ENCODE measurements around the gene HDAC1. TPM values are rescaled to one million over a fixed set of nuclear protein-coding genes. Genes with fewer than 3 reads are reported as not detected.
"Not testable (repeated sequence)": the region's sequence is repeated elsewhere in the genome, so short reads cannot be mapped to it uniquely, and the experiment has no call there.

The HDAC1 gene
- total RNA-seq, 2 experiments from 2014 or later: 56.9 to 61.0 TPM

- Mint-ChIP-seq H3K4me1 (ENCODE audit: low read depth) (peaks cover 35% of the 10 kb centered on the region), H3K4me3 (peak overlapping the region; percentile 72)
- intact Hi-C loops (cut with DNase I, micrococcal nuclease): loop anchor here in 1 of 2 experiments (5.0 kb wide), 1 partner anchor 57 kb away; no protein-coding TSS in a partner anchor
Measured at GRCh38 chr1:32353886-32354570, 62.1 kb downstream of the HDAC1 start.

DNA sequence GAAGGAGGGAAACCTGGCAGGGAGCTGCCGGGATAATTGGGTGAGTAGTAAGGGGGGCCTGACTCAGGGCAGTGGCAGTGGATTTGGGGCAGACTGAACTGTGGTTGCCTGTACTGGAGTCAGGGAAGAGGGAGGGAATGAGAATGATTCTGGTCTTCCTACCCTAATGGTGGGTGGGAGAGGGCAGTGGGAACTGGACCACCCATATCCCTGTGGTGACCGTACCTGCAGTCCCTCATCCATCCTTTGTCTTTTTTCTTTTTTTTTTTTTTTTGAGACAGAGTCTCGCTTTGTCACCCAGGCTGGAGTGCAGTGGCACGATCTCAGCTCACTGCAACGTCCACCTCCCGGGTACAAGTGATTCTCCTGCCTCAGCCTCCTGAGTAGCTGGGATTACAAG lies 63.9 kb downstream of the HDAC1 start:
- H3K4me3 ChIP-seq (ENCODE audit: low read length): not testable (repeated sequence)

More at GRCh38 chr1:32353886-32354570, 62.1 kb downstream of the HDAC1 start:
- POLR2A ChIA-PET: interaction anchor here (0.8 to 5.9 kb wide), 4 partner anchors 9 to 848 kb away, joined by 3 to 72 read pairs (median 11); partner anchors contain the start of genes FAM229A, HDAC1, MARCKSL1 and TSSK3
- no peak for TF ChIP-seq CTCF (IDR thresholded peaks at IDR 0.05)
- no peak for ATAC-seq (ENCODE audit: poor library complexity)
- no peaks in the 10 kb centered on the region for H3K27me3 ChIP-seq (ENCODE audit: control insufficient read depth in 1 of 2, insufficient read depth in 2 of 2, low read length in 2 of 2)
- Mint-ChIP-seq H3K9me3 (no peaks in the 10 kb centered on the region), H3K36me3 (ENCODE audit: low read depth) (peaks cover 6% of the 10 kb centered on the region), H3K27me3 (no peaks in the 10 kb centered on the region), H3K27ac (peak overlapping the region; percentile 42)
- no peak overlapping the region for H3K27ac ChIP-seq (ENCODE audit: low read depth in 1 of 2, low read length in 2 of 2)
- H3K36me3 ChIP-seq (ENCODE audit: insufficient read depth, low read length): no peaks in the 10 kb centered on the region
- DNase-seq: no peak
- peaks cover 0 to 8% of the 10 kb centered on the region in 2 experiments for H3K9me3 ChIP-seq (ENCODE audit: control insufficient read depth in 1 of 2, insufficient read depth in 1 of 2, low read length in 2 of 2)
- no peak overlapping the region for H3K4me3 ChIP-seq (ENCODE audit: low read length)
- CTCF ChIA-PET: interaction anchor here (0.6 to 0.8 kb wide), 2 partner anchors 16 to 18 kb away, joined by 4 read pairs; no protein-coding TSS in a partner anchor
- peaks cover 33% of the 10 kb centered on the region for H3K4me1 ChIP-seq (ENCODE audit: insufficient read depth, low read length)

DNA sequence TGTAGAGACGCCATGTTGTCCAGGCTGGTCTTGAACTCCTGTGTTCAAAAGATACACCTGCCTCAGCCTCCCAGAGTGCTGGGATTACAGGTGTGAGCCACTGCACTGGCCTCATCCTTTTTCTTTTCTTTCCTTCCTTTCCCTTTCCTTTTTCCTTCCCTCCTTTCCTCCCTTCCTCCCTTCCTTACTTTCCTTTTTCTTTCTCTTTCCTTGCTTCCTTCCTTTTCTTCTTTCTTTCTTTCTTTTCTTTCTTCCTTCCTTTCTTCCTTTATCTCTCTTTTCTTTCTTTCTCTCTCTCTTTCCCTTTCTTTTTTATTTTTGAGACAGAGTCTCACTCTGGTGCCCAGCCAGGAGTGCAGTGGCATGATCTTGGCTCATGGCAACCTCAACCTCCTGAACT lies 64.6 kb downstream of the HDAC1 start:
- ATAC-seq (ENCODE audit: poor library complexity) (no peak), DNase-seq (no peak)
- no peak overlapping the region for H3K4me3 ChIP-seq (ENCODE audit: low read length)
- intact Hi-C loops (cut with DNase I, micrococcal nuclease): no loop called here
- Mint-ChIP-seq H3K27me3 (peaks cover 5% of the 10 kb centered on the region), H3K27ac (no peak overlapping the region), H3K4me3 (no peak overlapping the region), H3K9me3 (no peaks in the 10 kb centered on the region), H3K4me1 (ENCODE audit: low read depth) (peaks cover 28% of the 10 kb centered on the region), H3K36me3 (ENCODE audit: low read depth) (peaks cover 14% of the 10 kb centered on the region)
- H3K4me1 ChIP-seq (ENCODE audit: insufficient read depth, low read length): peaks cover 30% of the 10 kb centered on the region
- no peaks in the 10 kb centered on the region for H3K36me3 ChIP-seq (ENCODE audit: insufficient read depth, low read length)
- H3K27ac ChIP-seq (ENCODE audit: low read depth in 1 of 2, low read length in 2 of 2): no peak overlapping the region
- H3K9me3 ChIP-seq (ENCODE audit: control insufficient read depth in 1 of 2, insufficient read depth in 1 of 2, low read length in 2 of 2): no peaks in the 10 kb centered on the region
- peaks cover 0 to 3% of the 10 kb centered on the region in 2 experiments for H3K27me3 ChIP-seq (ENCODE audit: control insufficient read depth in 1 of 2, insufficient read depth in 2 of 2, low read length in 2 of 2)
- no peak for TF ChIP-seq CTCF (IDR thresholded peaks at IDR 0.05)
- CTCF ChIA-PET: no interaction called here
- POLR2A ChIA-PET: no interaction called here

More for the DNA sequence above, 63.9 kb downstream of the HDAC1 start:
- H3K27ac Mint-ChIP-seq; H3K4me3 Mint-ChIP-seq; H3K27me3 Mint-ChIP-seq; H3K27ac ChIP-seq (ENCODE audit: low read depth in 1 of 2, low read length in 2 of 2); H3K36me3 Mint-ChIP-seq (ENCODE audit: low read depth); ATAC-seq (ENCODE audit: poor library complexity); H3K9me3 Mint-ChIP-seq; H3K36me3 ChIP-seq (ENCODE audit: insufficient read depth, low read length); CTCF ChIA-PET; H3K27me3 ChIP-seq (ENCODE audit: control insufficient read depth in 1 of 2, insufficient read depth in 2 of 2, low read length in 2 of 2); DNase-seq; intact Hi-C loops (cut with DNase I, micrococcal nuclease); H3K9me3 ChIP-seq (ENCODE audit: control insufficient read depth in 1 of 2, insufficient read depth in 1 of 2, low read length in 2 of 2): not testable (repeated sequence)
- POLR2A ChIA-PET: interaction anchor here (5.9 kb wide), 1 partner anchor 19 kb away, joined by 72 read pairs; the partner anchor contains the start of gene MARCKSL1
- peaks cover 31% of the 10 kb centered on the region for H3K4me1 Mint-ChIP-seq (ENCODE audit: low read depth)
- peaks cover 28% of the 10 kb centered on the region for H3K4me1 ChIP-seq (ENCODE audit: insufficient read depth, low read length)
